HEK293 (cell line): Measurements from ENCODE around the gene TMPRSS12.
"Not testable (repeated sequence)": the region's sequence is repeated elsewhere in the genome, so short reads cannot be mapped to it uniquely, and the experiment has no call there.

Experiments used
- KLF8 ChIP-seq: fragments of 450-650 bp; formaldehyde crosslinking; IDR thresholded peaks from 2 replicates; pipeline ENCODE4 v1.5.1; 2016; ENCODE audit warnings: missing biosample characterization, missing genetic modification characterization
- TCF7L2 ChIP-seq: IDR thresholded peaks from 2 replicates; pipeline ENCODE4 v1.6.1; 2011; ENCODE audit warnings: low read depth, mild to moderate bottlenecking, inconsistent platforms, low read length, moderate library complexity, borderline replicate concordance
- TF ChIP-seq, protein P1 (sequence below): fragments of 450-650 bp; formaldehyde crosslinking; IDR thresholded peaks from 2 replicates; pipeline ENCODE4 v1.5.1; 2016; ENCODE audit warnings: missing biosample characterization, missing genetic modification characterization

DNA sequence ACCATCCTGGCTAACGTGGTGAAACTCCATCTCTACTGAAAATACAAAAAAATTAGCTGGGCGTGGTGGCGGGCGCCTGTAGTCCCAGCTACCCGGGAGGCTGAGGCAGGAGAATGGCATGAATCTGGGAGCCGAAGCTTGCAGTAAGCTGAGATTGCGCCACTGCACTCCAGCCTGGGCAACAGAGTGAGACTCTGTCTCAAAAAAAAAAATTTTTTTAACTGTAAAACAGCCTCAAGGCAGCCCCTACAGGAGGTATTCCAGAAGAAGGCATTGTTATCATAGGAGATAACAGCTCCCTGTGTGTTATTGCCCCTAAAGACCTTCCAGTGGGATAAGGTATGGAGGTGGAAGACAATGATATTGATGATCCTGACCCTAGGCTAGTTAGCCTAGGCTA, 27.8 kb upstream of the TMPRSS12 start:
- TF ChIP-seq, protein P1, sequence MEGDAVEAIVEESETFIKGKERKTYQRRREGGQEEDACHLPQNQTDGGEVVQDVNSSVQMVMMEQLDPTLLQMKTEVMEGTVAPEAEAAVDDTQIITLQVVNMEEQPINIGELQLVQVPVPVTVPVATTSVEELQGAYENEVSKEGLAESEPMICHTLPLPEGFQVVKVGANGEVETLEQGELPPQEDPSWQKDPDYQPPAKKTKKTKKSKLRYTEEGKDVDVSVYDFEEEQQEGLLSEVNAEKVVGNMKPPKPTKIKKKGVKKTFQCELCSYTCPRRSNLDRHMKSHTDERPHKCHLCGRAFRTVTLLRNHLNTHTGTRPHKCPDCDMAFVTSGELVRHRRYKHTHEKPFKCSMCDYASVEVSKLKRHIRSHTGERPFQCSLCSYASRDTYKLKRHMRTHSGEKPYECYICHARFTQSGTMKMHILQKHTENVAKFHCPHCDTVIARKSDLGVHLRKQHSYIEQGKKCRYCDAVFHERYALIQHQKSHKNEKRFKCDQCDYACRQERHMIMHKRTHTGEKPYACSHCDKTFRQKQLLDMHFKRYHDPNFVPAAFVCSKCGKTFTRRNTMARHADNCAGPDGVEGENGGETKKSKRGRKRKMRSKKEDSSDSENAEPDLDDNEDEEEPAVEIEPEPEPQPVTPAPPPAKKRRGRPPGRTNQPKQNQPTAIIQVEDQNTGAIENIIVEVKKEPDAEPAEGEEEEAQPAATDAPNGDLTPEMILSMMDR (tag by site-specific recombination) = not testable (repeated sequence)
- not testable (repeated sequence) for TF ChIP-seq KLF8, TCF7L2
